HCT116 (cell line): ENCODE results near the gene SLC12A5.

Source experiments
- CEBPB ChIP-seq: IDR thresholded peaks from 2 replicates; pipeline ENCODE4 v1.6.1; 2012; ENCODE audit warnings: low read depth
- FOSL1 ChIP-seq: IDR thresholded peaks from 2 replicates; pipeline ENCODE4 v1.6.1; 2012; ENCODE audit warnings: low read depth
- JUND ChIP-seq: IDR thresholded peaks from 2 replicates; pipeline ENCODE4 v1.6.1; 2012
- MAX ChIP-seq: IDR thresholded peaks from 2 replicates; pipeline ENCODE4 v1.6.1; 2012
- POLR2A ChIP-seq: IDR thresholded peaks from 2 replicates; pipeline ENCODE4 v1.7.0; 2011; ENCODE audit warnings: borderline replicate concordance; ENCODE audit not compliant: insufficient read depth, insufficient read length; ENCODE audit errors: extremely low read depth
- POLR2AphosphoS5 ChIP-seq: IDR thresholded peaks from 2 replicates; pipeline ENCODE4 v1.6.1; 2011; ENCODE audit warnings: mild to moderate bottlenecking, low read depth, low read length, moderate library complexity
- RAD21 ChIP-seq: IDR thresholded peaks from 2 replicates; pipeline ENCODE4 v1.6.1; 2012; ENCODE audit warnings: low read depth, mild to moderate bottlenecking
- REST ChIP-seq: IDR thresholded peaks from 2 replicates; pipeline ENCODE4 v1.6.1; 2012; ENCODE audit warnings: low read depth
- SP1 ChIP-seq: IDR thresholded peaks from 2 replicates; pipeline ENCODE4 v1.6.1; 2012; ENCODE audit warnings: low read depth
- SRF ChIP-seq: IDR thresholded peaks from 2 replicates; pipeline ENCODE4 v1.6.1; 2012; ENCODE audit warnings: low read depth
- TF ChIP-seq, protein P1 (sequence below), 3 experiments: fragments of 200-600 bp in 1 of 3; sonication (generic) in 1 of 3; IDR thresholded peaks in 2 of 3; conservative IDR thresholded peaks in 1 of 3; 2 replicates each; pipeline ENCODE4 v1.5.1; 2012 to 2017; ENCODE audit warnings: low read depth in 2 of 3, low read length in 2 of 3, antibody characterized with exemption in 1 of 3, borderline replicate concordance in 1 of 3, control low read depth in 1 of 3, mild to moderate bottlenecking in 1 of 3, mixed read lengths in 1 of 3, mixed run types in 1 of 3, moderate library complexity in 1 of 3; ENCODE audit not compliant: insufficient read depth in 1 of 3

DNA sequence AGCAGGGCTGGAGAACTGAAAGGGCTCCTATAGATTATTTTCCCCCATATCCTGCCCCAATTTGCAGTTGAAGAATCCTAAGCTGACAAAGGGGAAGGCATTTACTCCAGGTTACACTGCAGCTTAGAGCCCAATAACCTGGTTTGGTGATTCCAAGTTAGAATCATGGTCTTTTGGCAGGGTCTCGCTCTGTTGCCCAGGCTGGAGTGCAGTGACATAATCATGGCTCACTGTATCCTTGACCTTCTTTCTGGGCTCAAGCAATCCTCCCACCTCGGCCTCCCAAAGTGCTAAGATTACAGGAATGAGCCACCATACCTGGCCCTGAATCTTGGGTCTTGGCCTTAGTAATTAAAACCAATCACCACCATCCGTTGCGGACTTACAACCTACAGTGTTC is 21.3 kb upstream of the SLC12A5 start:
- TF ChIP-seq, protein P1, sequence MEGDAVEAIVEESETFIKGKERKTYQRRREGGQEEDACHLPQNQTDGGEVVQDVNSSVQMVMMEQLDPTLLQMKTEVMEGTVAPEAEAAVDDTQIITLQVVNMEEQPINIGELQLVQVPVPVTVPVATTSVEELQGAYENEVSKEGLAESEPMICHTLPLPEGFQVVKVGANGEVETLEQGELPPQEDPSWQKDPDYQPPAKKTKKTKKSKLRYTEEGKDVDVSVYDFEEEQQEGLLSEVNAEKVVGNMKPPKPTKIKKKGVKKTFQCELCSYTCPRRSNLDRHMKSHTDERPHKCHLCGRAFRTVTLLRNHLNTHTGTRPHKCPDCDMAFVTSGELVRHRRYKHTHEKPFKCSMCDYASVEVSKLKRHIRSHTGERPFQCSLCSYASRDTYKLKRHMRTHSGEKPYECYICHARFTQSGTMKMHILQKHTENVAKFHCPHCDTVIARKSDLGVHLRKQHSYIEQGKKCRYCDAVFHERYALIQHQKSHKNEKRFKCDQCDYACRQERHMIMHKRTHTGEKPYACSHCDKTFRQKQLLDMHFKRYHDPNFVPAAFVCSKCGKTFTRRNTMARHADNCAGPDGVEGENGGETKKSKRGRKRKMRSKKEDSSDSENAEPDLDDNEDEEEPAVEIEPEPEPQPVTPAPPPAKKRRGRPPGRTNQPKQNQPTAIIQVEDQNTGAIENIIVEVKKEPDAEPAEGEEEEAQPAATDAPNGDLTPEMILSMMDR (IDR thresholded peaks at IDR 0.05 in 2 of 3, conservative IDR thresholded peaks at IDR 0.05 in 1 of 3; ENCODE audit: borderline replicate concordance in 1 of 3, insufficient read depth in 1 of 3, low read depth in 2 of 3, low read length in 2 of 3), result no peak
- TF ChIP-seq RAD21 (no peak), CEBPB (no peak), FOSL1 (no peak), POLR2AphosphoS5 (no peak), SP1 (no peak), MAX (no peak), JUND (no peak), SRF (no peak), REST (no peak), POLR2A (no peak)
